ENCODE data around the gene ACAD8. TPM values are rescaled to one million over a fixed set of nuclear protein-coding genes. Genes with fewer than 3 reads are reported as not detected.
A peak's percentile ranks its signal among the peaks of the same experiment; 100 is the strongest.
"Not testable (repeated sequence)": the region's sequence is repeated elsewhere in the genome, so short reads cannot be mapped to it uniquely, and the experiment has no call there.

The ACAD8 gene
- polyA plus RNA-seq, 1 of the 3 experiments (the other 2 are of a cell fraction), result 29.8 TPM

DNA sequence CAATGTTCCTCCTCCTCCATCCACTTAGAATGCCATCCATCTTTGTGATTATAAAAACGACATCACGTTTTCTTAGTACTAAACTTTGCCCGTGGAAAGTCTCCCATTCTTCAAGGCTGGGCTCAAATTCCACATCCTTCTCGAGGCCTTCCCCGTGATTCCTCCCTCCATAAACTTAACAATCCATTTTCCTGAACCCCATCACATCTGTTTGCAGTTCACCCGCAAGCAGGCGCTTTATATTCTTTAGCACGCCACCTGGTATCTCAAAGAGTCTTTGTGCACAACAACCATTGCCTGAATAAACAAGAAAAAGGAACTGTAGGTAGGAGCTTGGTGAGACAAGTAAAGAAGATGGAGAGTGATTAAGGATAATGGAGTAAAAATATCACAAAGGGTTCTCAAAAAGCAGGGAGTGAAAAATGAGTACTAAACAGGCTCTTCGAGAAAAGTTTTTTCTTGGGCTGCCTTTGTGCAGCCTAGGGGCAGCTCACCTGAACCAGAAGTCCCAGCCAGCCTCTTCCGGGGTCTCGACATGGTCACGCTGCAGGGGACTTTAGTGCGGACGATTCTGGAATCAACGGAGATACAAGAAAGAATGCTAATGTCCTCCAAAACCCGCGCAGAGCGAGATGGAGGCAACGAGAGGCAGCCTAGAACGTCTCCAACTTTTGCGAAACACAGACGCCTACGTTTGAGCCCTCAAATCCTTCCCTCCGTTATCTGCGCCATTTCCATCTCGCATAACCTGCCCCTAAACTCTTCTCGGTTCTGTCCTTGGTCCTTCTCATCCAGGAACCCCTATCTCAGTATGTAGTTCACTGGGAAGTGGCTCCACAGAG is 801 bp upstream of the ACAD8 start:
- Histone ChIP-seq H4K20me1 (ENCODE audit: insufficient read depth) (no peaks in the 10 kb centered on the region), H3K27ac (ENCODE audit: low read depth in 2 of 2, low read length in 1 of 2) (peak overlapping the region; percentile 23 to 83; a peak in 3 of 4 replicates), H3K9ac (peak overlapping the region; percentile 63), H3K79me2 (ENCODE audit: insufficient read depth) (peaks cover 35% of the 10 kb centered on the region), H3K4me2 (peak overlapping the region; percentile 91), H3F3A (replicated peaks; ENCODE audit: insufficient read depth) (no peaks in the 10 kb centered on the region), H3K9me3 (no peaks in the 10 kb centered on the region), H3K27me3 (ENCODE audit: insufficient read depth) (no peaks in the 10 kb centered on the region), H3K4me1 (ENCODE audit: control insufficient read depth in 1 of 2, insufficient read depth in 2 of 2, low read depth in 1 of 2, low read length in 1 of 2) (peaks cover 4 to 11% of the 10 kb centered on the region in 2 experiments; a peak in 3 of 4 replicates), H3K4me3 (ENCODE audit: low read depth in 2 of 2, low read length in 1 of 2) (peak overlapping the region; percentile 85 to 95), H3K36me3 (replicated peaks in 1 of 2; ENCODE audit: control insufficient read depth in 1 of 2, insufficient read depth in 2 of 2, low read length in 1 of 2) (peaks cover 20 to 38% of the 10 kb centered on the region in 2 experiments), H3K9me2 (no peaks in the 10 kb centered on the region), H2AFZ (ENCODE audit: low read depth) (peak overlapping the region; percentile 87)
- DNase-seq, result peak; percentile 60
- ChIA-PET POLR2A (no interaction called here), CTCF (interaction anchor here (0.8 to 2.7 kb wide), 5 partner anchors 8 to 23 kb away, joined by 3 to 9 read pairs (median 7); partner anchors contain the start of gene GLB1L3)
- TF ChIP-seq REST (IDR thresholded peaks at IDR 0.05; ENCODE audit: low read depth, low read length), result peak; percentile 65; the same call in 1 of the 2 replicates
- TF ChIP-seq, protein P1, sequence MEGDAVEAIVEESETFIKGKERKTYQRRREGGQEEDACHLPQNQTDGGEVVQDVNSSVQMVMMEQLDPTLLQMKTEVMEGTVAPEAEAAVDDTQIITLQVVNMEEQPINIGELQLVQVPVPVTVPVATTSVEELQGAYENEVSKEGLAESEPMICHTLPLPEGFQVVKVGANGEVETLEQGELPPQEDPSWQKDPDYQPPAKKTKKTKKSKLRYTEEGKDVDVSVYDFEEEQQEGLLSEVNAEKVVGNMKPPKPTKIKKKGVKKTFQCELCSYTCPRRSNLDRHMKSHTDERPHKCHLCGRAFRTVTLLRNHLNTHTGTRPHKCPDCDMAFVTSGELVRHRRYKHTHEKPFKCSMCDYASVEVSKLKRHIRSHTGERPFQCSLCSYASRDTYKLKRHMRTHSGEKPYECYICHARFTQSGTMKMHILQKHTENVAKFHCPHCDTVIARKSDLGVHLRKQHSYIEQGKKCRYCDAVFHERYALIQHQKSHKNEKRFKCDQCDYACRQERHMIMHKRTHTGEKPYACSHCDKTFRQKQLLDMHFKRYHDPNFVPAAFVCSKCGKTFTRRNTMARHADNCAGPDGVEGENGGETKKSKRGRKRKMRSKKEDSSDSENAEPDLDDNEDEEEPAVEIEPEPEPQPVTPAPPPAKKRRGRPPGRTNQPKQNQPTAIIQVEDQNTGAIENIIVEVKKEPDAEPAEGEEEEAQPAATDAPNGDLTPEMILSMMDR (IDR thresholded peaks at IDR 0.05), result no peak
- 10% methylated on average over 27 of the region's 27 CpGs for WGBS (ENCODE audit: low lambda C conversion rate)

DNA sequence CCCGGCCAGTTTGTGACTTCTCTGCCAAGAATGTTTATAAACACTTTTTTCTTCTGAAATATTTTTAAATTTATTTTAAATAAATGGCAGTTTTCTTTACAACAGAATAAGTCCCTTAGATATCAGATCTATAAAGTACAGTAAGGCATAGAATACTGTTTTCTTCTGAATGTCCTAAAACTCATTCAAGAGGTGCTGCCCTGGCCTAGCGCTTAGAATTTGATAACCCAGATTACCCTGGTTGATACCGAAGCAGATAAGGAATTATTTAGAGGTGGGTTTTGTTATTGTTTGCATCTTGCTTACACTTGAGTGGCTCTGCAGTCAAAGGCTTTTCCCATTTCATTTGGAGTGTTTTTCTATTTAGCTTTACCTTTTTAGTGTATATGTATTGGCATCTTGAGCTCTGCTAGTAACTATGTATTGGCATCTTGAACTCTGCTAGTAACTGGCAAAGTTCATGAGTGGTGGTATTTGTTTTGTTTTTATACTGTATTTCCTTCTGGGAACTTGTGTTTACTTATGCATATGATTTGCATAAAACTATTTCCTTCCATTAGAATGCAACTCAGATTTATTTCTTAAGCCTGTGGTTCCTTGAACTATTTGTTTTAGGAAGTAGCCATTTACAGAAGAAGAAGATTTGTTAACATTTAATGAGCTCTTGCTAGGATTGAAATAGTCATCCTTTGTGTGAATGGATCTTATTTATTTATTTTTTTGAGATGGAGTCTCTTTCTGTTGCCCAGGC is 1.2 kb downstream of the ACAD8 start:
- Histone ChIP-seq H3K27me3 (ENCODE audit: insufficient read depth) (no peaks in the 10 kb centered on the region), H3K9ac (no peak overlapping the region), H2AFZ (ENCODE audit: low read depth) (0 out of 2 replicates have a peak overlapping the region, but pooled peaks have one; percentile 77), H3K27ac (ENCODE audit: low read depth in 2 of 2, low read length in 1 of 2) (no peak overlapping the region), H3F3A (replicated peaks; ENCODE audit: insufficient read depth) (no peaks in the 10 kb centered on the region), H3K4me3 (ENCODE audit: low read depth in 2 of 2, low read length in 1 of 2) (peak overlapping the region; percentile 85 to 95), H3K9me2 (no peaks in the 10 kb centered on the region), H4K20me1 (ENCODE audit: insufficient read depth) (no peaks in the 10 kb centered on the region), H3K4me2 (peak overlapping the region; percentile 91), H3K36me3 (replicated peaks in 1 of 2; ENCODE audit: control insufficient read depth in 1 of 2, insufficient read depth in 2 of 2, low read length in 1 of 2) (peaks cover 10 to 30% of the 10 kb centered on the region in 2 experiments), H3K9me3 (no peaks in the 10 kb centered on the region), H3K79me2 (ENCODE audit: insufficient read depth) (peaks cover 35% of the 10 kb centered on the region), H3K4me1 (ENCODE audit: control insufficient read depth in 1 of 2, insufficient read depth in 2 of 2, low read depth in 1 of 2, low read length in 1 of 2) (peaks cover 4 to 11% of the 10 kb centered on the region in 2 experiments; a peak in 3 of 4 replicates)
- ChIA-PET CTCF (interaction anchor here (0.9 to 2.5 kb wide), 3 partner anchors 10 to 43 kb away, joined by 3 to 9 read pairs (median 7); partner anchors contain the start of gene GLB1L3), POLR2A (no interaction called here)
- TF ChIP-seq TCF12 (IDR thresholded peaks at IDR 0.05), result no peak
- no peak for TF ChIP-seq SIN3A (IDR thresholded peaks at IDR 0.05; ENCODE audit: borderline replicate concordance, low read depth, low read length)
- no peak for TF ChIP-seq JUND (IDR thresholded peaks at IDR 0.05)
- no peak for TF ChIP-seq RAD21 (IDR thresholded peaks at IDR 0.05; ENCODE audit: low read length)
- TF ChIP-seq ELF1 (IDR thresholded peaks at IDR 0.05), result no peak
- WGBS (ENCODE audit: low lambda C conversion rate), result 63% methylated on average over 3 of the region's 3 CpGs
- DNase-seq, result no peak

- 89% methylated on average over 5 of the region's 5 CpGs for WGBS (ENCODE audit: low lambda C conversion rate)
- CTCF ChIA-PET, result interaction anchor here (0.7 to 2.5 kb wide), 3 partner anchors 11 to 21 kb away, joined by 3 to 9 read pairs (median 7); partner anchors contain the start of gene GLB1L3
- H3K27me3 ChIP-seq (ENCODE audit: insufficient read depth); H3K9me3 ChIP-seq; H3F3A ChIP-seq (replicated peaks; ENCODE audit: insufficient read depth); H3K27ac ChIP-seq (ENCODE audit: low read depth in 2 of 2, low read length in 1 of 2); DNase-seq; H3K9ac ChIP-seq; H4K20me1 ChIP-seq (ENCODE audit: insufficient read depth); H2AFZ ChIP-seq (ENCODE audit: low read depth); H3K4me2 ChIP-seq; H3K9me2 ChIP-seq; H3K4me3 ChIP-seq (ENCODE audit: low read depth in 2 of 2, low read length in 1 of 2): not testable (repeated sequence)
- POLR2A ChIA-PET, result interaction anchor here (0.6 kb wide), 1 partner anchor 31 kb away, joined by 3 read pairs; the partner anchor contains the start of gene VPS26B
- Histone ChIP-seq H3K4me1 (ENCODE audit: control insufficient read depth in 1 of 2, insufficient read depth in 2 of 2, low read depth in 1 of 2, low read length in 1 of 2) (peaks cover 4 to 11% of the 10 kb centered on the region in 2 experiments; a peak in 3 of 4 replicates), H3K36me3 (replicated peaks in 1 of 2; ENCODE audit: control insufficient read depth in 1 of 2, insufficient read depth in 2 of 2, low read length in 1 of 2) (peaks cover 5 to 30% of the 10 kb centered on the region in 2 experiments), H3K79me2 (ENCODE audit: insufficient read depth) (peaks cover 35% of the 10 kb centered on the region)
Measured at GRCh38 chr11:134255184-134255561, 1.8 kb downstream of the ACAD8 start.

All from SK-N-SH (cell line).